Body of pancreas (tissue), 4 donors: ENCODE results near the gene MOAP1.

Source experiments
- CTCF ChIP-seq, 7 experiments: fragments of 450-650 bp in 4 of 7; fragments of 200-600 bp in 3 of 7; sonication (generic) in 3 of 7; IDR thresholded peaks; one replicate each; pipeline ENCODE4 v1.5.1; 2016 to 2019; ENCODE audit warnings: antibody characterized with exemption in 7 of 7
- POLR2A ChIP-seq, 3 donors: fragments of 450-650 bp; IDR thresholded peaks; one replicate each; pipeline ENCODE4 v1.6.1; 2016; ENCODE audit warnings: antibody characterized with exemption in 3 of 3, mild to moderate bottlenecking in 2 of 3

- TF ChIP-seq CTCF (IDR thresholded peaks at IDR 0.05) (no peak), POLR2A (IDR thresholded peaks at IDR 0.05) (no peak)
Measured at GRCh38 chr14:93161411-93161940, 23.2 kb downstream of the MOAP1 start.
